H1 (cell line): Measurements from ENCODE around the gene IWS1. TPM values are rescaled to one million over a fixed set of nuclear protein-coding genes. Genes with fewer than 3 reads are reported as not detected.

Source experiments
- CTCF ChIA-PET: fragments of 300-600 bp; sonication (Branson Sonifier 250); formaldehyde crosslinking; loops from one replicate; lab custom pipeline; 2021; ENCODE audit not compliant: partially characterized antibody; lab: Charles Lee
- POLR2A ChIA-PET: fragments of 300-600 bp; sonication (Branson Sonifier 250); formaldehyde crosslinking; loops from one replicate; lab custom pipeline; 2021; ENCODE audit warnings: inconsistent platforms; ENCODE audit not compliant: partially characterized antibody; lab: Charles Lee
- DNase-seq, 2 experiments: peaks; one replicate each; pipeline versions ENCODE4 v3.0.0 to v3.0.0-alpha.2; 2010 to 2022; ENCODE audit warnings: low spot score in 2 of 2, low read depth in 1 of 2, mixed read lengths in 1 of 2
- FAIRE-seq: peaks from 2 replicates; lab custom pipeline; 2011; peaks lifted over from hg19 to GRCh38; lab: Jason Lieb, UNC
- H2AFZ ChIP-seq: 2 replicates; pipeline ENCODE4 v1.8.1; 2012; ENCODE audit warnings: low read length, inconsistent platforms
- H2AK5ac ChIP-seq: 2 replicates; pipeline ENCODE4 v1.6.1; 2013; ENCODE audit warnings: low read depth, low read length
- H2BK120ac ChIP-seq: replicated peaks from 2 replicates; pipeline ENCODE3; 2013; ENCODE audit warnings: low read depth, low read length, inconsistent platforms
- H2BK12ac ChIP-seq: 2 replicates; pipeline ENCODE4 v1.6.1; 2013; ENCODE audit warnings: low read depth, low read length
- H2BK15ac ChIP-seq: 2 replicates; pipeline ENCODE4 v1.6.1; 2013; ENCODE audit warnings: low read length
- H2BK20ac ChIP-seq: 2 replicates; pipeline ENCODE4 v1.6.1; 2013; ENCODE audit warnings: low read length
- H2BK5ac ChIP-seq: 2 replicates; pipeline ENCODE4 v1.6.1; 2013; ENCODE audit warnings: low read depth, low read length
- H3K14ac ChIP-seq: 2 replicates; pipeline ENCODE4 v1.6.1; 2013; ENCODE audit warnings: inconsistent platforms; ENCODE audit not compliant: insufficient read length
- H3K18ac ChIP-seq: 2 replicates; pipeline ENCODE4 v1.6.1; 2013; ENCODE audit warnings: low read length; ENCODE audit errors: extremely low read depth
- H3K23ac ChIP-seq: 2 replicates; pipeline ENCODE4 v1.6.1; 2013; ENCODE audit warnings: inconsistent platforms; ENCODE audit not compliant: insufficient read length
- H3K23me2 ChIP-seq: 2 replicates; pipeline ENCODE4 v1.6.1; 2013; ENCODE audit warnings: low read depth, low read length
- H3K27ac ChIP-seq: 2 replicates; pipeline ENCODE4 v1.6.1; 2011; ENCODE audit warnings: low read depth, low read length, inconsistent platforms
- H3K27me3 ChIP-seq, 4 experiments: replicated peaks in 1 of 4; 1 replicate in 1 of 4; 2 replicates in 3 of 4; pipeline versions ENCODE4 v1.6.1 to v1.8.1; 2011 to 2013; ENCODE audit warnings: low read length in 3 of 4, mild to moderate bottlenecking in 3 of 4, inconsistent platforms in 2 of 4, mixed read lengths in 2 of 4, moderate library complexity in 1 of 4; ENCODE audit not compliant: control insufficient read depth in 3 of 4, insufficient read depth in 3 of 4; ENCODE audit errors: extremely low read depth in 1 of 4
- H3K36me3 ChIP-seq, 4 experiments: 2 replicates each; pipeline versions ENCODE4 v1.6.1 to v1.8.1; 2011 to 2013; ENCODE audit warnings: mild to moderate bottlenecking in 4 of 4, low read length in 3 of 4, moderate library complexity in 2 of 4, control low read depth in 1 of 4, inconsistent platforms in 1 of 4; ENCODE audit not compliant: insufficient read depth in 4 of 4, control insufficient read depth in 2 of 4
- H3K4ac ChIP-seq: replicated peaks from 2 replicates; pipeline ENCODE3; 2013; ENCODE audit warnings: low read length, low read depth, mixed read lengths, inconsistent platforms; ENCODE audit not compliant: insufficient read length
- H3K4me1 ChIP-seq, 4 experiments: replicated peaks in 1 of 4; 1 replicate in 1 of 4; 2 replicates in 3 of 4; pipeline versions ENCODE4 v1.6.1 to v1.8.1; 2011 to 2013; ENCODE audit warnings: low read length in 3 of 4, inconsistent platforms in 2 of 4, mixed read lengths in 1 of 4; ENCODE audit not compliant: insufficient read depth in 4 of 4, control insufficient read depth in 3 of 4
- H3K4me2 ChIP-seq, 2 experiments: 2 replicates each; pipeline versions ENCODE4 v1.6.1 to v1.8.1; 2011 to 2013; ENCODE audit warnings: low read depth in 2 of 2, low read length in 2 of 2, control low read depth in 1 of 2, inconsistent platforms in 1 of 2, mild to moderate bottlenecking in 1 of 2; ENCODE audit not compliant: insufficient read depth in 1 of 2
- H3K4me3 ChIP-seq, 4 experiments: fragments of 200-600, 300-600 bp in 1 of 4; sonication (generic), shearing (Covaris generic), sonication (Bioruptor Twin) in 1 of 4; 2 replicates each; pipeline versions ENCODE4 v1.5.1 to v1.8.1; 2011 to 2016; ENCODE audit warnings: low read length in 4 of 4, low read depth in 3 of 4, control low read depth in 2 of 4, inconsistent platforms in 2 of 4, mild to moderate bottlenecking in 2 of 4, mixed read lengths in 1 of 4, moderate library complexity in 1 of 4; ENCODE audit not compliant: insufficient read depth in 2 of 4; ENCODE audit errors: extremely low read depth in 1 of 4
- H3K56ac ChIP-seq: replicated peaks from 2 replicates; pipeline ENCODE3; 2013; ENCODE audit warnings: low read depth, mild to moderate bottlenecking, mixed read lengths, low read length, inconsistent platforms; ENCODE audit not compliant: insufficient read length
- H3K79me1 ChIP-seq: 2 replicates; pipeline ENCODE4 v1.6.1; 2013; ENCODE audit warnings: low read depth, low read length, control low read depth
- H3K79me2 ChIP-seq, 2 experiments: 2 replicates each; pipeline versions ENCODE4 v1.6.1 to v1.8.1; 2012 to 2013; ENCODE audit warnings: low read length in 2 of 2, mild to moderate bottlenecking in 2 of 2, inconsistent platforms in 1 of 2; ENCODE audit not compliant: insufficient read depth in 2 of 2, control insufficient read depth in 1 of 2
- H3K9ac ChIP-seq, 4 experiments: replicated peaks in 1 of 4; 1 replicate in 1 of 4; 2 replicates in 3 of 4; pipeline versions ENCODE4 v1.6.1 to v1.8.1; 2011 to 2013; ENCODE audit warnings: low read depth in 3 of 4, low read length in 3 of 4, control low read depth in 2 of 4, mild to moderate bottlenecking in 2 of 4, moderate library complexity in 2 of 4, inconsistent platforms in 1 of 4; ENCODE audit errors: extremely low read depth in 1 of 4
- H3K9me3 ChIP-seq, 2 experiments: 2 replicates each; pipeline versions ENCODE4 v1.6.1 to v1.8.1; 2012 to 2013; ENCODE audit warnings: mild to moderate bottlenecking in 2 of 2, moderate library complexity in 2 of 2, control low read depth in 1 of 2, inconsistent platforms in 1 of 2, low read depth in 1 of 2, low read length in 1 of 2, mixed read lengths in 1 of 2; ENCODE audit not compliant: insufficient read depth in 2 of 2
- H4K20me1 ChIP-seq, 2 experiments: replicated peaks in 1 of 2; 2 replicates each; pipeline versions ENCODE3 to v1.8.1; 2011 to 2013; ENCODE audit warnings: inconsistent platforms in 2 of 2, low read length in 2 of 2, mild to moderate bottlenecking in 1 of 2; ENCODE audit not compliant: insufficient read depth in 2 of 2, control insufficient read depth in 1 of 2
- H4K5ac ChIP-seq: 2 replicates; pipeline ENCODE4 v1.6.1; 2013; ENCODE audit warnings: low read length, low read depth, mixed read lengths, inconsistent platforms; ENCODE audit not compliant: insufficient read length
- H4K8ac ChIP-seq: 2 replicates; pipeline ENCODE4 v1.8.0; 2013; ENCODE audit warnings: mild to moderate bottlenecking, moderate library complexity, low read length, inconsistent platforms; ENCODE audit not compliant: insufficient read depth; ENCODE audit errors: extremely low read depth
- H4K91ac ChIP-seq: replicated peaks from 2 replicates; pipeline ENCODE3; 2013; ENCODE audit warnings: low read length, mixed read lengths, inconsistent platforms; ENCODE audit not compliant: insufficient read length
- BACH1 ChIP-seq: IDR thresholded peaks from 2 replicates; pipeline ENCODE4 v1.6.1; 2012; ENCODE audit warnings: low read length, improper control_type of control experiment
- CEBPB ChIP-seq: IDR thresholded peaks from 2 replicates; pipeline ENCODE4 v1.6.1; 2012; ENCODE audit warnings: low read depth, low read length
- HDAC6 ChIP-seq: IDR thresholded peaks from one replicate; pipeline ENCODE4 v1.7.1; 2012; ENCODE audit warnings: low read depth, mild to moderate bottlenecking, inconsistent platforms, low read length, moderate library complexity
- POU5F1 ChIP-seq: IDR thresholded peaks from 2 replicates; pipeline ENCODE4 v1.6.1; 2011; ENCODE audit warnings: low read depth, mild to moderate bottlenecking, low read length, moderate library complexity
- RAD21 ChIP-seq, 2 experiments: IDR thresholded peaks in 1 of 2; conservative IDR thresholded peaks in 1 of 2; 2 replicates each; pipeline ENCODE4 v1.6.1; 2011; ENCODE audit warnings: low read depth in 2 of 2, low read length in 2 of 2, improper control_type of control experiment in 1 of 2, inconsistent platforms in 1 of 2, mild to moderate bottlenecking in 1 of 2, moderate library complexity in 1 of 2
- WGBS, 2 experiments: shearing (Covaris generic) in 1 of 2; methylation state at CpG; one replicate each; pipeline versions ENCODE4 v1.1.6 to v1.1.7; 2013 to 2015; ENCODE audit warnings: low lambda C conversion rate in 2 of 2, mixed read lengths in 2 of 2, inconsistent platforms in 1 of 2, low coverage in 1 of 2, missing lambda C conversion rate in 1 of 2; ENCODE audit not compliant: insufficient replicate concordance in 2 of 2, insufficient coverage in 1 of 2, insufficient read length in 1 of 2; ENCODE audit errors: extremely low coverage in 1 of 2, missing lambda C conversion rate in 1 of 2; 5-methylcytosine and 5-hydroxymethylcytosine counted together
- polyA plus RNA-seq, 7 experiments: library from polyadenylated mRNA; depleted of rRNA in 3 of 7; stranded (reverse) in 5 of 7; unstranded in 2 of 7; fragments of >200 nt in 5 of 7; fragments of 200-250 nt in 2 of 7; gene quantifications; 1 replicate in 5 of 7; 2 replicates in 1 of 7; 4 replicates in 1 of 7; pipeline versions ENCODE4 v1.2.1 to v1.2.3, GENCODE V29; 2011 to 2013; ENCODE audit warnings: missing spikeins in 2 of 7, mixed read lengths in 2 of 7
- total RNA-seq: library from RNA; stranded (reverse); fragmentation: NEBNext Ultra II Directional; extraction: Animal tissue kit (Norgen Biotek cat#: 25700); gene quantifications from 2 replicates; pipeline ENCODE4 v1.2.1, GENCODE V29; 2021

The IWS1 gene
- total and polyA plus RNA-seq, 2 of the 8 experiments (the other 6 are each of a cell fraction or from before 2014, with no cell fraction given), result 18.4 to 64.8 TPM

DNA sequence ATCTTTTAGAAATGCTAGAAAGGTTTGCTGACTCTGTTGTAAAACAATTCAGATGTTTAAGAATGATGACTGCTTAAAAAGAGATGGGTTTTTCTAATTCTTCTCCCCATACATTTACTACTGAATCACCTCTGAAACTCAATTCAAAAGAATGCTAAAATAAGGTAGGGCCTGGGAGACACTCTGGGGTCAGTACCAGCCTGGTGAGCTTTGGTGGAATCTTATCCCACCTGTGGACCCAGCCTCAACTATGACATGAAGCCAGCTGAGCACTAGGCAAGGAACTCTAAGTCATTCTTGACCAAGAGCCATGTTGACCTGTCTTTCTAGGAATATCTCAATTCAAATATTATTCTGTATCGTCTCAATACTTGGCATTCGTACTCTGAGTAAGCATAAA lies 44.3 kb downstream of the IWS1 start:
- 46% methylated on average over 2 of the region's 2 CpGs; no CpG with 5 or more reads in 1 of the 2 experiments for WGBS, 2 experiments
- Histone ChIP-seq H2BK20ac (no peak overlapping the region), H4K5ac (no peak overlapping the region), H4K91ac (no peak overlapping the region), H2AFZ (no peak overlapping the region), H3K27me3 (no peaks in the 10 kb centered on the region), H4K8ac (no peak overlapping the region), H3K9ac (no peak overlapping the region), H3K56ac (no peak overlapping the region), H3K14ac (no peak overlapping the region), H2BK5ac (no peak overlapping the region), H3K9me3 (no peaks in the 10 kb centered on the region), H3K4ac (no peak overlapping the region), H3K36me3 (peaks cover 9 to 56% (median 36%) of the 10 kb centered on the region in 4 experiments; a peak in 7 of 8 replicates), H3K23me2 (no peaks in the 10 kb centered on the region), H2BK120ac (no peak overlapping the region), H3K4me3 (no peak overlapping the region), H2AK5ac (no peak overlapping the region)
- no peak for DNase-seq
- POLR2A ChIA-PET, result interaction anchor here (0.6 to 1.8 kb wide), 7 partner anchors 10 to 47 kb away, joined by 3 to 5 read pairs (median 3); partner anchors contain the start of gene IWS1
- FAIRE-seq, result no peak
- TF ChIP-seq RAD21 (IDR thresholded peaks at IDR 0.05 in 1 of 2, conservative IDR thresholded peaks at IDR 0.05 in 1 of 2; ENCODE audit: low read depth in 2 of 2, low read length in 2 of 2) (no peak), HDAC6 (no peak), BACH1 (no peak), CEBPB (no peak), POU5F1 (no peak)
- TF ChIP-seq, all 59 proteins: peak for 0
- no peak overlapping the region for H3K4me2 ChIP-seq
- CTCF ChIA-PET, result interaction anchor here (0.6 to 5.5 kb wide), 6 partner anchors 12 to 285 kb away, joined by 3 to 54 read pairs (median 6); no protein-coding TSS in a partner anchor
- no peak overlapping the region for H3K23ac ChIP-seq
- no peak overlapping the region for H3K27ac ChIP-seq
- H3K18ac ChIP-seq, result no peak overlapping the region
- peaks cover 3 to 18% (median 7%) of the 10 kb centered on the region in 4 experiments; a peak in 6 of 7 replicates for H3K4me1 ChIP-seq
- H4K20me1 ChIP-seq, result peaks cover 0 to 2% of the 10 kb centered on the region in 2 experiments
- no peaks in the 10 kb centered on the region for H3K79me2 ChIP-seq
- no peak overlapping the region for H2BK15ac ChIP-seq
- H3K79me1 ChIP-seq, result no peaks in the 10 kb centered on the region
- H2BK12ac ChIP-seq, result no peak overlapping the region
